Renal cortex interstitium (tissue), 3 donors: ENCODE results near the gene IFT27. TPM values are rescaled to one million over a fixed set of nuclear protein-coding genes. Genes with fewer than 3 reads are reported as not detected.

ENCODE experiments used
- polyA plus RNA-seq, 3 donors: library from polyadenylated mRNA; unstranded; fragments of 120-200 nt; gene quantifications; one replicate each; pipeline ENCODE4 v1.2.1, GENCODE V29; 2013; ENCODE audit not compliant: insufficient read length in 3 of 3

The IFT27 gene
- polyA plus RNA-seq, 3 donors: 50.2 to 56.1 (median 52.8) TPM

Other genes starting within 250 kb of the IFT27 start
- 100 to 1,000 TPM; 268 to 294 (median 283) TPM for gene EIF3D, start 247.0 kb downstream of the IFT27 start, polyA plus RNA-seq
- gene CACNG2, start 72.4 kb downstream of the IFT27 start, polyA plus RNA-seq: not detected
- 1 to 10 TPM; 5.2 to 7.0 (median 5.6) TPM for gene PVALB, start 40.9 kb upstream of the IFT27 start, polyA plus RNA-seq
- 1 to 10 TPM; 2.1 to 3.4 (median 2.4) TPM for gene NCF4, start 84.9 kb upstream of the IFT27 start, polyA plus RNA-seq
- 1 to 10 TPM; 2.6 to 3.7 (median 3.2) TPM for gene CSF2RB, start 137.5 kb upstream of the IFT27 start, polyA plus RNA-seq
- 10 to 100 TPM; 40.9 to 55.9 (median 52.3) TPM for gene TST, start 243.3 kb upstream of the IFT27 start, polyA plus RNA-seq
- 10 to 100 TPM; 42.0 to 71.3 (median 66.7) TPM for gene MPST, start 243.6 kb upstream of the IFT27 start, polyA plus RNA-seq